Activated CD8-positive, alpha-beta memory T cell treated with anti-CD3 and anti-CD28 coated beads for 4 hours (primary cell): ENCODE data around the gene AGBL5.

Source experiments
- DNase-seq, 2 donors: peaks; one replicate each; pipeline ENCODE4 v3.0.0-alpha.2; 2020; ENCODE audit warnings: low read depth in 2 of 2

The AGBL5 gene

GRCh38 chr2:27023740-27024139 lies 27.7 kb upstream of the AGBL5 start:
- no peak for DNase-seq

- no peak for DNase-seq
Measured at GRCh38 chr2:27024188-27024587, 27.3 kb upstream of the AGBL5 start.

DNA sequence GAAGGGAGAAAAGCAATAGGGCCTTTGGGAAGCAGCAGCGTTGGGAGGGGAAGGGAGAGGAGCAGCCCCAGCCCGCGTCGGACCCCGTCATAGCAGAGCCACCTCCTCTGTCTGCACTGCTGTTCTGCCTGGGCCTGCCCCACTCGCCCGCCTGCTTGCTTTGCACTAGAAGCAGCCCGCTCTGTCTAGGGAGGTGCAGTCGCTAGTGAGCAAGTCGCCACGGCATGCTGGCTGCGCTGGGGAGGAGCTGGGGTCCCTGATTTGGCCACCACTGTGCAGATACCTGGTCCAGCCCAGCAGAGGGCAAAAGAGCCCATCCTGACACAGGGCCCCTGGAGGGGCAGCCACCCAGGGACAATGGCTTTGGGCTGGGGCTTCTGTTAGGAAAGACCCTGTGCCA lies 26.7 kb upstream of the AGBL5 start:
- no peak for DNase-seq

DNA sequence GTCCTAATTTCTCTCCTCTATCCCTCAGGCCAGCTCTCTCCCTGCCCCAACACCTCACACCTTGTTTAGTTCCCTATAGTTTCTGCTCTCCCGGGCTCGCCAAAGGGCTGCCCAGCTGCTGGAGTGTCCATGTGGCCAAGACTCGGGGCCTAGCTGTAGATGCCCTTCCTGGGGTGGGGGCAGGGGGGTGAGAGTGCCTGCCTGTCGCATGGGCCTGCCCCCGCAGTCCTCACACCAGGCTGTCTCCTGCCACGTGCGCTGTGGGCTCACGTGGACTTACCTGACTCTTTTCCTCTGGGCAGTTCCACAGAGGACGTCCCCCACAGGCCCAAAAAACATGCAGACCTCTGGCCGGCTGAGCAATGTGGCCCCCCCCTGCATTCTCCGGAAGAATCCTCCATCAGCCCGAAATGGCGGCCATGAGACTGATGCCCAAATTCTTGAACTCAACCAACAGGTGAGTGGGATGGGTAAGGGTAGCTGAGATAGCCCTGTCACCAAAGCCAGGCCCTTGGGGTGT lies 26.1 kb upstream of the AGBL5 start:
- DNase-seq, result no peak

- DNase-seq, result no peak
Measured at GRCh38 chr2:27025861-27026851, 25.3 kb upstream of the AGBL5 start.

- no peak for DNase-seq
Measured at GRCh38 chr2:27027211-27027651, 24.2 kb upstream of the AGBL5 start.

DNA sequence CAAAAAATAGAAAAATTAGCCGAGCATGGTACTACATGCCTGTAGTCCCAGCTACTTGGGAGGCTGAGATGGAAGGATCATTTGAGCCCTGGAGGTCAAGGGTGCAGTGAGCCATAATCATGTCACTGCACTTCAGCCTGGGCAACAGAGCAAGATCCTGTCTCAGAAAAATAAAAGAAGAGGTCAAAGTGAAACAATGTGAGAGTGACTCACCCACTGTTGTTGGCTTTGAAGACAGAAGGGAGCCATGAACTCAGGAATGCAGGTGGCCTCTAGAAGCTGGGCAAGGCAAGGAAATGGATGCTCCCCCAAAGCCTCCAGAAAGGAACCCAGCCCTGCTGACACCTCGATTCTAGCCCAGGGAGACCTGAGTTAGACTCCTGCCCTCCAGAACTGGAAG lies 22.4 kb upstream of the AGBL5 start:
- DNase-seq, result no peak

GRCh38 chr2:27032495-27033252 lies 18.8 kb upstream of the AGBL5 start, which contains the start of gene TMEM214:
Gene TMEM214 (plus strand): TSS chr2:27032965. CDS start chr2:27033016, 51 bp downstream.
- DNase-seq, result peak; percentile 52 to 57

DNA sequence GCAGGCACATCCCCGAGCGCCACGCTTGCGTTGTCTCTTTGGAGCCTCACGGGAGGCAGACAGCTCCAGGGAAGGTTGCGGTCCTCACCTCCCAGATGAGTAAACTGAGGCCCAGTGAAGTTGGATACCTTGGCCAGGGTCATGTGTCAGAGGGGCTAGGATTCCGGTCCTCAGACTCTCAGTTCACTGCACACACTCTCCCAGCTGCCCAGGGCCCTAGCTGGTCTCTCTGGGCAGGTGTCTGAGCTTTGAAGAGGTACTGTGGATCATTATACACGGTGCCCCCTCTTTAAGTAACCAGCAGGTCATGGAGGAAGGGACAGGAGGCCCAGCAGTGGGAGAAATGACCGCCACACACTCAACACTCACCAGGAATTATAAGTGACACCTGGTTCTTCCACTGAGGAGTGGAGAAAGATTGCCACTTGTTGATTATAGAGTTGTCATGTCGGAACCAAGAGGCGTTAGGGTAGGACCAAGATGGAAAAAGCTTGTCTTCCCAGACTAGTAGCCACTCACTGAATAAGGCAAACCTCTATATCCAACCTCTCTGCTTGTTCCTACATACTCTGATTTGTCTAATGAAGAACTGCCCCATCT lies 18.1 kb upstream of the AGBL5 start:
- no peak for DNase-seq

DNA sequence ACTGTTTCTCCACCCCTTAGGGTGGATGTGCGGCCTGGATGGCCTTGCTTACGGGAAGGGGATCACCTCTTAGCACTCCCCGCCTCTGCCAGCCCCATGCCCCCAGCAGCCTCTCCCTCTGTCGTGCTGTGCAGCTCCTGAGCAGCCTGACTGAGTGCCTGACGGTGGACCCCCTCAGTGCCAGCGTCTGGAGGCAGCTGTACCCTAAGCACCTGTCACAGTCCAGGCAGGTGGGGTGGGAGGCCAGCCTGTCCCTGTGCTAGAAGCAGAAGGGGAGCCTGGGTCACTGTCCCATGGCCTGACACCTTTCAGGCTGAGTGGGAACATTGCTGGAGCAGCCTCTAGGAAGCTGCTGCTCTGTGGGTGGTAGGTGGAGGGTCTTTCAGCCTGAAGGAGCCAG lies 13.5 kb upstream of the AGBL5 start:
- no peak for DNase-seq

DNA sequence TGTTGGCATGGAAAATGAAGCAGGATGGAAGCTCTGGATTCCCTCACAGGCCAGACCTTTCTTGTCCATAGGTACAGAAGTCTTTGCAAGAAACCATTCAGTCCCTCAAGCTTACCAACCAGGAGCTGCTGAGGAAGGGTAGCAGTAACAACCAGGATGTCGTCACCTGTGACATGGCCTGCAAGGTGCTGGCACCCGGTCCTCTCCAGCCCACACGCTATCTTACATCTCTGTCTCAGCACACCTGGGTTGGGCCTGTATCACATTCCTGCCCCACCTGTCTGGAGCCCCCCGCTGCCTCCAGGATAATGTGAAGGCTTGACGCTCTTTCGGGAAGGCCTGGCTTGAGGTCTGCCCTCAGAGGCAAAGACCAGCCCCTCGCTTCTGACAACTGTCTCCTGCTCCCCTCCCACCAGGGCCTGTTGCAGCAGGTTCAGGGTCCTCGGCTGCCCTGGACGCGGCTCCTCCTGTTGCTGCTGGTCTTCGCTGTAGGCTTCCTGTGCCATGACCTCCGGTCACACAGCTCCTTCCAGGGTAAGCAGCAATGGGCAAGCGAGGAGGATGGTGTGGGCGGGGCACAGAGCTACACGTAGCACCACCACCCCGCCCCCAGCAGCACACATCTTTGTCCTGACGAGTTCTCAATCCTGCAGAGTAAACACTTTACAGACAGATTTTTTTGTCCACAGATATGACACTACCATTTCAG lies 12.7 kb upstream of the AGBL5 start:
- no peak for DNase-seq

- no peak for DNase-seq
Measured at GRCh38 chr2:27039426-27039825, 12.0 kb upstream of the AGBL5 start.

DNA sequence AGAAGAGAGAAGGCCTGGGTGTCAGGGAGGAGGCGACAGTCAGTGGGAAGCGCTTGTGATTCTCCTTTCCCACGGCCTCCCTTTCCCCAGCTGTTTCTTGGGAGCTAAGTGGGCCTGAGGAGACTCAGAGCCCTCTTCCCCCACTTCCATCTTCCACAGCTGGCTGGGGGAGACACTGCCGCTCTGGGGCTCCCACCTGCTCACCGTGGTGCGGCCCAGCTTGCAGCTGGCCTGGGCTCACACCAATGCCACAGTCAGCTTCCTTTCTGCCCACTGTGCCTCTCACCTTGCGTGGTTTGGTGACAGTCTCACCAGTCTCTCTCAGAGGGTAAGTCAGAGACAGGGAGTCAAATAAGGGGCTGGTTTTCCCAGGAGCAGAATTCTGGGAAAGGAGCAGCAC lies 11.6 kb upstream of the AGBL5 start:
- DNase-seq, result no peak

- no peak for DNase-seq
Measured at GRCh38 chr2:27040282-27040681, 11.2 kb upstream of the AGBL5 start.

GRCh38 chr2:27041752-27042151 lies 9.7 kb upstream of the AGBL5 start:
- no peak for DNase-seq

DNA sequence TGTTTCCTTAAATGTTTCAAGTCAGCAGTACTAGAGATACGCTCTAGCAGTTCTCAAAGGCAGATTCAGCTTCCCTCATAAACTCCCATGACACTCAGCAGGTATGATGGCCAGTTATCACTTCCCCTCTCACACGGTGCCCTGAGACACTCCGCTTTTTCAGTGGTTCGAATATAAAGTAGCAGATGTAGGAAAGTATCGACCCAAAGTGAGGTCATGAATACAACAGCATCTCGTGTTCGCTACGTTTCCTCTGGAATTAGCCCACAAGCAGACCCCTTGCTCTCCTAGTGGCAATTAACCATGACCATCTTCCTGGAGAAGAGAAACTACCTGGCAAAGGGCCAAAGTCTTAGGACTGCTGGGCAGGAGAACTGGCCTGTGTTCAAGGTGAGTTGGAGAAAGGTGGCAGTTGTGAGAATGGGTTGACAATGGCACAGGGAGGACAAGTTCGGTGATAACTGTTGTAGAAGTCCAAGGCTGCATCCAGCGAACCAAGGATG lies 9.3 kb upstream of the AGBL5 start:
- DNase-seq, result no peak

GRCh38 chr2:27042985-27043634 lies 8.4 kb upstream of the AGBL5 start:
- DNase-seq, result no peak

DNA sequence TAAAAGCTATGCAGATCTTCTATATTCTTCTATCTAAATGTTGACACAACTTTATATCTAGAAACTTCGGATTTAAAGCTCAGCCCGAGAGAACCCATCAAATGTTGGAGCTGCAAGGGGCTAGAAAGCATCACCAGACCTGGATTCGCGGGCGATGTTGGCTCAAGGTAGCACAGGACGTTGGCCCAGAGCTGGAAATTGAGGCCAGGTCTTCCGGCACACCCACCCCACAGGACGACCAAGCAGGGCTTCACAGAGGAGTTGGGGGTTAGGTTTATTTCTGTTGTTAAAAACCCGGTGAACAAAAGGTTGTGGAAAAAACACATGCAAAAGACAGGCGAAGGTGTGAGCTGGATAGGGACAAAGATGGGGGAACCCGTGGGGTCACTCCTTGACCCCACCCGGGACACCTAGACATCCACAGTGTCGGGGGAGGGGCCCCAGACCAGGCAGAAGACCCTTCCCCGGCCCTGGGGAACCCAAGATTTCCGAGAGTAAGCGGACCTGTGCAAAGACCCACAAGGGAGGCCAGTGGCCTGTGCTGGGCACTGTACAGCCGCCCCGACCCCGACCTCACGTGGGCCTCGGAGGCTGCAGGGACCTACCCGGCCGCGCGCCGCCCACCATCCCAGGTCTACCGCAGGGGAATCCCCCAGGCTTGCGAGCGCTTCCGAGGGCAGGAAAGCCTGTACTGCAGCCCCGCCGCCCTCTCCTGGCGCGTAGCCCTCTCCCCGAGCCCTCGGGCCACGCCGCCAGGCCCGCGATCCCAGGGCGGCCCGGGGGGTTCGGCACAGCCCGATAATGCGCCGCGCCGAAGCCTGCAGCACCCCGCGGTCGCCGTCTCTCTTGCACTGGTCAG lies 1.8 kb upstream of the AGBL5 start:
- DNase-seq, result peak; percentile 50 to 51

DNA sequence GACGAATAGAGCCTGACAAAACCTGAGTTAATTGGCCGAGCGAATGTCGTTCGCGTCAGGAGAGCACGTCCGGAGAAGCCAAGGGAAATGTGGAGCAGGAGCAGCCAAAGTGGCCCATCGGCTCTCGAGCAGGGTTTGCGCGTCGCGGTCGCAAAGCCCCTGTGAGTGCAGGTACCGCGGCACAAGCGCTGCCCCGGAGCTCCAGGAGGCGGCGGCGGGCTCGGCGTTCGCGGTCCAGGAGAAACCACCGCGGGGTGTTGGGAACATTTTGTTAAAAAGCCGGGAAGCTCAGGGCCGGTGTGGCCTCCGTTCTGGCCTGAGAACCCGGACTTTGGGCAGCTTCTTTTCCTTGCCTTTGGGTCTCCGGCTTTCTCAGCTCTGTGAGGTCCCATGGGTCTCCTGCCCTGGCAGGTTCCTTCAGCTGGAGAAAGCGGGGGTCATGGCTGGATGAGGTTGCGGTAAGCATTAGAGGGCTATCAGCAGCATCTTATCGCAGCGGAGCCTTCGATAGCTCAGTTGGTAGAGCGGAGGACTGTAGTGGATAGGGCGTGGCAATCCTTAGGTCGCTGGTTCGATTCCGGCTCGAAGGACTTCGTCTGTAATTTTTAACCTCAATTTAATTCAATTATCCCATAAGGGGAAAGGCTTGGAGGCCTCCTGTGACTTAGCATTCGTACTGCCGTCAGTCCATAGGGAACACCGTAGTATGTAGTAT lies 1.0 kb upstream of the AGBL5 start:
- DNase-seq, result peak; percentile 78 to 86
